Measurements from ENCODE around the gene ENTPD6.
A peak's percentile ranks its signal among the peaks of the same experiment; 100 is the strongest.

ENTPD6 gene

GRCh38 chr20:25242231-25242630 is 46.7 kb downstream of the ENTPD6 start:
- no peak for DNase-seq (ENCODE audit: low read depth)

GRCh38 chr20:25243416-25243979 is 48.0 kb downstream of the ENTPD6 start:
- DNase-seq (ENCODE audit: low read depth) = no peak

GRCh38 chr20:25244976-25245375 is 49.5 kb downstream of the ENTPD6 start:
- DNase-seq (ENCODE audit: low read depth) = no peak

- no peak for DNase-seq (ENCODE audit: low read depth)
Measured at GRCh38 chr20:25245461-25245860, 49.9 kb downstream of the ENTPD6 start.

- no peak for DNase-seq (ENCODE audit: low read depth)
Measured at GRCh38 chr20:25246182-25246999, 50.9 kb downstream of the ENTPD6 start.

- DNase-seq (ENCODE audit: low read depth) = no peak
Measured at GRCh38 chr20:25247000-25247517, 51.5 kb downstream of the ENTPD6 start.

GRCh38 chr20:25247518-25247955 is 52.0 kb downstream of the ENTPD6 start:
- DNase-seq (ENCODE audit: low read depth) = no peak

GRCh38 chr20:25247956-25248785 is 52.7 kb downstream of the ENTPD6 start, which contains the start of gene PYGB:
PYGB (plus strand) TSS chr20:25248085; CDS start chr20:25248179, 94 bp downstream.
- DNase-seq (ENCODE audit: low read depth) = peak; percentile 61

GRCh38 chr20:25248786-25249172 is 53.3 kb downstream of the ENTPD6 start:
- DNase-seq (ENCODE audit: low read depth) = no peak

- no peak for DNase-seq (ENCODE audit: low read depth)
Measured at GRCh38 chr20:25249198-25249931, 53.9 kb downstream of the ENTPD6 start.

- DNase-seq (ENCODE audit: low read depth) = no peak
Measured at GRCh38 chr20:25250508-25250907, 55.0 kb downstream of the ENTPD6 start.

- DNase-seq (ENCODE audit: low read depth) = no peak
Measured at GRCh38 chr20:25251019-25251418, 55.5 kb downstream of the ENTPD6 start.

GRCh38 chr20:25251558-25251957 is 56.0 kb downstream of the ENTPD6 start:
- DNase-seq (ENCODE audit: low read depth) = no peak

GRCh38 chr20:25252230-25252651 is 56.7 kb downstream of the ENTPD6 start:
- DNase-seq (ENCODE audit: low read depth) = no peak

- DNase-seq (ENCODE audit: low read depth) = no peak
Measured at GRCh38 chr20:25252686-25253421, 57.3 kb downstream of the ENTPD6 start.

- DNase-seq (ENCODE audit: low read depth) = no peak
Measured at GRCh38 chr20:25253606-25254275, 58.2 kb downstream of the ENTPD6 start.

GRCh38 chr20:25254571-25254970 is 59.1 kb downstream of the ENTPD6 start:
- DNase-seq (ENCODE audit: low read depth) = no peak

GRCh38 chr20:25254986-25255680 is 59.6 kb downstream of the ENTPD6 start:
- DNase-seq (ENCODE audit: low read depth) = no peak

GRCh38 chr20:25256226-25256859 is 60.8 kb downstream of the ENTPD6 start:
- DNase-seq (ENCODE audit: low read depth) = no peak
